SW 1271 (cell line): ENCODE results near the gene ROR1.
"Not testable (repeated sequence)": the region's sequence is repeated elsewhere in the genome, so short reads cannot be mapped to it uniquely, and the experiment has no call there.

Experiments
- DNase-seq, 2 experiments: peaks; one replicate each; lab custom pipeline; 2025; lab: John Stamatoyannopoulos, UW

ROR1 gene

DNA sequence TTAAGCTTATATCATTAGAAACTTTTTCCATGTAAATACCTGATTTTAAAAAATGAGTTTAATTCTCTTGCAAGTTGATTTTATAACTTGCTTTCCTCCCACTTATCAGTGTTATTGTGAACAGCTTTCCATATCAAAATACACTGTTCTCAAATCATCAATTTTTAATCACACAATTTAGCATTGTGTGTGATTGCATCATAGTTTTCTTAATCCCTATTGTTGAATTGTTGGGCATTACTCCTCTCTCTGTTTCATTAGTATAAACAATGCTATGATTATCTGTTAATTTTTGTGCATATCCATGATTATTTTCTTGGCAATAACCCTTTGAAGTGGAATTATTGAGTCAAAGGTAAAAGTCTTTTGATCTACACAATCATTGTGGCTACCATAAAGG, 48.7 kb downstream of the ROR1 start:
- no peak for DNase-seq

DNA sequence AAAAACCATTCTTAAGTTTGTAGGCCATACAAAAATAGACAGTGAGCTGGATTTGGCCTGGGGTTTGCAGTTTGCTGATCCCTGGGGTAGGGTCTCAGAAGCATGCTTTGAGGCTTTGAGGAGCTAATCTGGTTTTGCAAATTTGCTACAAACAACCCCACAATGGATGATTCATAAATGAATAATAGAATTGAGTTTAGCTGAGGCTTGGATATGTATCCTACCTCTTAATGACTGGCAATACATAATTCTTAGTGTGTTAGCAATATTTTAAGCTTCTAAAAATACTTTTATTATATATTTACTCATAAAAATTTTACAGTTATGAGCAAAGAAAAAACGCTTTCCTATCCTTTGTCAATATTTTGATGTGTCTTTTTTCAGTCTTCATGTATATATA, 50.6 kb downstream of the ROR1 start:
- DNase-seq, result no peak

DNA sequence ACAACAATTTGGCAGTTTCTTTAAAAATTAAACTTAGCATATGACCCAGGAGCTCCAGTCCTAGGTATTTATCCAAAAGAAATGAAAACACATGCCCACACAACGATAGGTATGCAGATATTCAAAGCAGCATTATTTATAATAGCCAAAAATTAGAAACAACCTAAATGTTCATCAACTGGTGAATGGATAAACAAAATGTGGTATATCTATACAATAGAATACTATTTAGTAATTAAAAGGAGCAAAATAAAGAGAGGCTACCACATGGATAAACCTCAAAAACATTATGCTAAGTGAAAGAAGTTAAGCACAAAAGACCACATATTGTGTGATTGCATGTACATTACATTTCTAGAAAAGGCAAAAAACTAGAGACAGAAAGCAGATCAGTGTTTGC, 51.3 kb downstream of the ROR1 start:
- no peak for DNase-seq

DNA sequence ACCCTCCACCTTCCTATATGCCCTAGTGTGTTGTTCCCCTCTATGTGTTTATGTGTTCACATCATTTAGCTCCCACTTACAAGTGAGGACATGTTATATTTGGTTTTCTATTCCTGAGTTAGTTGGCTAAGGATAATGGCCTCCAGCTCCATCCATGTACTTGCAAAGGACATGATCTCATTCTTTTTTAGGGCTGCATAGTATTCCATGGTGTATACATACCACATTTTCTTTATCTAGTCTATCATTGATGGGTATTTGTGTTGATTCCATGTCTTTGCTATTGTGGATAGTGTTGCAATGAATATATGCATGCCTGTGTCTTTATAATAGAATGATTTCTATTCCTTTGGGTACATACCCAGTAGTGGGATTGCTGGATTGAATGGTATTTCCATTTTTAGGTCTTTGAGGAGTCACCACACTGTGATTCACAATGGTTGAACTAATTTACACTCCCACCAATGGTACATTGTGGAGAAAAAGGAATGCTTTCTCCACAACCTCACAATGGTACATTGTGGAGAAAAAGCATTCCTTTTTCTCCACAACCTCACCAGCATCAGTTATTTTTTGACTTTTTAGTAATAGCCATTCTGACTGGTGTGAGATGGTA, 52.5 kb downstream of the ROR1 start:
- DNase-seq, result not testable (repeated sequence)

DNA sequence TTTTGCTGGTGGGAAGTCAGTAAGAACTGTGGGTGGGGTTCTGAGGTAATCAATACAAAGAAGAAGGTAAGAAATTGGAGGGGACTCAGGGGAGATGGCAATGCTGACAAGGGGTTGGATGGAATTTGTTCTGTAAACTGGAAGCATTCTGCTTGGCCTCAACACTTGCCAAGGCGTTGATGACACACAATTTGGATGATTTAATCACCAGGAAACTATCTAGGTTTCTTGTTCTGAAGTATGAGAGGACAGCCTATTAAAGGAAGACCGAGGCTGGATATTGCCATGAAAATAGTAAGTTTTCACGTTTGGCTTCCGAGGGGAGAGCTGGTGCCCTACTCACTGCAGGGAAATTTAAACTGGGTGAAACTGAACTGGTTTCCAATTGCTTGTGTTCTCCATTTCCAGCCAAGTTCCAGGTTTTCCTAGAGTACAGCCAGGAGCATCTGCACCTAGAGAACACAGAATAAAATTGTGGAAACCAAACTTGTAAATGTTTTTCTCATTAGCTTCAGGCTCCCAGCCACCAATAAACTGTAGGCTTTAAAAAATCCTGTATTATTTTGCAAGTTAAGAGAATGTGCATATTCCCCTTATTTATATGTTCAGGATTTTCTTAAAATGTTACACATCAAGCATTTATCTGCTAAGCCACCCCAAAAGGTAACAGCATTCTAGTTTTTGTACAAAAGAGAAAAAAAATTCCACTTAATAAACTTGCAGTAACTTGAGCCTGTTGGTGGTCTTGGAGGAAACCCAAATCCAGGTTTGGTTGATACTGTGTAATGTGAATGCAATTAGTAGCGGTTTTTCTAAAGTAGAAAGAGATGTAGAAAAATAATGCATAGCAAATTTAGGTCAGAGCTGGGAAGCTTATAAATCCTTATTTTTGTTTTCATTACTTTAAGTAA, 53.8 kb downstream of the ROR1 start:
- no peak for DNase-seq

DNA sequence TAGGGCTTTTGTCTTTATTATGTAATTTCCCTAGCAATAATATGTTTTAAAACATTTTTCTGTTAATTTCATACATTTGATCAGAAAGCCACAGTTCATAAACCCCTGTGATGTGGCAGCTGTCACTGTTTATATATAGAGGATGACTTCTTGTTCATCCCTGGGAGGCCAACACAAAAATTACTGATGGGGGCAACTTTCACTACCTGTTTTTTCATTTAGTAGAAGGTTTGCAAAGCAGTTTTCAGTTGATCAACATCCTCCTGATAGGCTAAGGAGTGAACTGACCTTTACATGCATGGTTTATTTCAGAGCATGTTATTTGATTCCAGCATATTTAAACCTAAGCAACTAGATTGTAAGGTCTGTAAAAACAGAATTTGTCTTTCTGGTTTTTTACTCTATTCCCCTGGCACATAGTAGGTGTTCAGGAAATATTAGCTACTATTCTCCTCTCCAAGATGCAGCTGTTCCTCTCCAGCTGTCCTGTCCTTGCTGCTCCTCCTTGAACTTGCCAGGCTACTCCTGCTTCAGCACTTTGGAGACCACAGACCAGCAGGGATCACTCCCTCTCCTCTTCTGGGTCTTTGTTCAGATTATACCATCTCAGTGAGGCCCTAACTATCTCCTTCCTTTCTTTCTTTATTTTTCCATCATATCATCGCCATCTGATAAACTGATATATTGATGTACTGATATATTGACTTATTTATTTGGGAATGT, 54.7 kb downstream of the ROR1 start:
- no peak for DNase-seq

DNA sequence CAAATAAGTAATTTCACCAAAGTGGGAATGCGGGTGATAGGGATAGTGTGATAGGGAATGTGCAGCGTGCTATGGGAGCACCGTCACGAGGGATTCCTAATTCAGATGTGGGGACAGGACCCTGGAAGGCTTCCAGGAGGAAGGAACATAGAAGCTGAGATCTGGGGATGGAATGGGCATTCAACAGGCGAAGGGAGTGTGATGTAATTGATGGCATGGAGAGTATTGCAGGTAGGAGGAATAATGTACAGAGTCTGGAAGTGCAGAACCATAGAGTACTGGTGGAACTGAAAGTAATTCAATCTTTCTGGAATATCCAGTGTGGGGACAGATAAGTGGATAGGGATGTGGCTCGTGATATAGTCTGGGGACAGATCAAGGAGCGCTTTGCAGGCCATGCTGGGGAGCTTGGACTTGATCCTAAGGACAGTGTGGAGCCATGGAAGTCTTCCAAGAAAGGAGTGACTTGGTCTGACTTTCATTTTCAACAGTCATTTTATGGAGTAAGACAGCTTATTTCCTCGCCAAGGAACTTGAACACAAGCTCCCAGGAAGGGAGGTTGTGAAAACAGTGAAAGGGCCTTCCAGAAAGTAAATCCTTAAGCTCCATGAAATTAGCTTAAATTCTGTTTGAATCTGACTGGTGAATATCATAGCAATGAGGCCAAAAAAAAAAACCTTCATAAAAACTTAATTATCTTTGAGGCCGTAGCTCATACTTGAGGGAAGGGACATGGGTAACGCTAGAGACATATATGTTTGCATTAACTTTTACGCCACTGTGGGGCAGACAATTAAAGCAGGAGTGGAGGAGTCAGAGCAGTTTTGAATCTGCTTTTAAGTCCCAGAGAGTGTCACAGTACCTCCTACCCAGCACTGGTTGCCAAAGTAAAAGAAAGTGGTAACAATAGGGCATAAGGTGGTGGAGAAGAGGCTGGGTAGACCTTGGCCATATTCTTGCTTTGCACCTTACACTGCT, 55.8 kb downstream of the ROR1 start:
- DNase-seq, result no peak

DNA sequence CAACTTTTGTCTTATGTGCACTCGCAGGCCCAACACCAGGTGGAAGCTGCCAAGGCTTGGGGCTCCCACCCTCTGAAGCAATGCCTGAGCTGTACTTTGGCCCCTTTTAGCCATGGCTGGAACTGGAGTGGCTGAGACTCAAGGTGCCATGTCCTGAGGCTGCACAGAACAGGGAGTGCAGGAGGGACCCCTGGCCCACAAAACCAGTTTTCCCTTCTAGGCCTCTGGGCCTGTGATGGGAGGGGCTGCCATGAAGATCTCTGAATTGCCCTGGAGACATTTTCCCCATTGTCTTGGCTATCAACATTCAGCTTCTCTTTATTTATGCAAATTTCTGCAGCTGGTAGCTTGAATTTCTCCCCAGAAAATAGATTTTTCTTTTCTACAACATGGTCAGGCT, 57.6 kb downstream of the ROR1 start:
- DNase-seq, result no peak

DNA sequence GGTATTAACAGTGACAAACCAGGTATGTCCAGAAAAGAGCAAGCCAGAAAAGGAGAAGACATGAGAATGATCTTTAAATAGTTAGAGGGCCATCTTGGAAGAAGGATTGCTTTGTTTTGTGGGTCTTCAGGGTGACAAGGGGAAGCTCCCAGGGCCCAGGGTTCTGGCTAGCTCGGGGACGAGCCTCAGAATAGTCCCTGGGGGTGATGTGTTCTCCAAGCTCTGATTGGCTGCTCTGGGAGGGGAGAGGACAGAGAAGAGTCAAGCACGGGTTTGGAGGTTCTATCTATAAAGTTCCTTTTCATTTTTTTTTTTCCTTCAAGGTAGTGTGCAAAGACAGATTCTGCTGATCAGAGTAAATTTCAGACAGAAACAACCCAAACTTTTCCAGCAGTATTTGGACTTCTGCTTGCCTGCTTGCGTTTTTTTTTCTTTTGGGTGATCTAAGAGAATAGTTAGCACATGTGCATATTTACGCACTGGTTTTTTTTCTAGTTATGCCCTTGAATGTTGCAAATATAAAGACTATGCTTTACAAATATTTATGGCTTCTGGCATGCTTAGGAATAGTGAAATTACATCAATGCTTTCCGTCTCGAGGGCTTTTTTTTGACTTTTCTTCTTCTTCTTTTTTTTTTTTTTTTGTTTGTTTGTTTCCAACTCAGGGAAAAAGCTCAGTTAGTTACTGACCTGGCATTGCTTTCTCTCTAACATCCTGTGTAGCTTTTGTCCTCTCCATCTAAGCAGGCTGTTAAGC, 59.7 kb downstream of the ROR1 start:
- DNase-seq, result no peak

DNA sequence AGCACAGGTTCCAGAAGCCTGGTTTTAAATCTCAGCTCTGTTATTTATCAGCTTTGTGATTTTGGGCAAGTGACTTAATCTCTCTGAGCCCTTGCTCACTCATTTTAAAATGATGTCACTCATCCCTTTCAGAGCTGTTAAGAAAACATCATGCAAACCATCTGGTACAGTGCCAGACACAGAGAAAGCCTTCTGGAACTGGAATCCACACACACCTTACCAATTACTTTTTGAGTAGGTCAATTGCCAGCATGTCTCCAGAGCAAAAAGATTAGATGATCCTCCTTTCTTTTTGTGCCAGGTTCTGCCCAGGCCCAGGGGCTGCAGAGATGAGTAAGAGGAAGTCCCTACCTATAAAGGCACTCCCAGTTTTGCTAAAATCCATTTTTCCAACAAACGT, 61.3 kb downstream of the ROR1 start:
- DNase-seq, result no peak

DNA sequence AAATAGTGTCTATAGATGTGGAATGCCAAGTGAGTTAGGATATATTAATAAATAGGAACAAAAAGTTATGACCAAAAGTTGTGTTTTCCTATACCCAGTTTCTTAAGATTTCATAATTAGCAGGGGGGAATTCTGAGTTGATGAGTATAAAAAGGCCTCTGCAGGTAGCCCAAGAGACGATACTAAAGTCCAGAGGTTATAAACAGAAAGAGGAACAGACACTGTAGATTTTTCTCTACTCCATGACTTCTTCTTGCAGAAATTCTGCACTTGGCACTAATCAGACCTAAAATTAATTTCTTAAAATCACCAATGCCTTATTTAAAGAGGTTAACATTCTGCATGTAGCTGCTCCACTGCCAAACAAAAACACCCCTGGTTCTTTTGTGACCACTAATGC, 62.6 kb downstream of the ROR1 start:
- DNase-seq, result no peak

DNA sequence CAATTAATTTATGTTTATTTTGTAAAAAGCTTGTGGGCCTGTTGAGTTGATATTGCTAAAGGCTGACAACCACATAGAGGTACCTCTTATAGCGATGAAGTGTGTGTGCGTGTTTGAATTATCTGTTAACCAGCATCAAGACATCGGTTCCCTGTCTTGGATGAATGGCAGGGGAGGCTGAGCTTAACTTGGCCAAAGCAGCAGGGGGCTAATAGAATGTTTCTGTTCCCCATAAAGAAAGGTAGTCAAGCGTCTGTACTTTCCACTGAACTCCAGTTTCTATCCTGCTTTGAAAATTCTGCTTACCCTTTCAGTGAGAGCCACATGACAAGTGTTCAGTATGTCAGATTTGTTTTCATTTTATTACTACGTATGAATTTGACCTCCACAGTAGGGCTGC, 63.0 kb downstream of the ROR1 start:
- no peak for DNase-seq

DNA sequence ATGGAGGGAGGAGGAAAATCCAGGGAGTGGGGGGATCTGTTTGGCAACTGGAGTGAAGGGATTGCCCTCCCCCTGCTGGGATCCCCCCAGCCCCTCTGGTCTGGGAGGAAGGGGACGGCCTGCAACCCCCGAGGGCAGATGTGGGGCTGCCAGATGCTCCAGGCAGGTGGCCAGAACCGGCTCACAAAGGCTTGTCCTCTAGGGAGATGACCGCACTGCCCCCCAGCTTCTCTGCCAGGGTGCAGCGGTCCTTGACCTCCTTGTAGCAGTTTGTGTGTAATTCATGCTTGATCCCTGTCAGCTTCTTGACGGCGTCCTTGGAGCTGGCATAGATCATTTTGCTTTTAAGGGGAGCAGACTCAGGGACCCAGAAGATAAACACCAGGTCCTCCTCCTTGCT, 69.2 kb downstream of the ROR1 start:
- no peak for DNase-seq

DNA sequence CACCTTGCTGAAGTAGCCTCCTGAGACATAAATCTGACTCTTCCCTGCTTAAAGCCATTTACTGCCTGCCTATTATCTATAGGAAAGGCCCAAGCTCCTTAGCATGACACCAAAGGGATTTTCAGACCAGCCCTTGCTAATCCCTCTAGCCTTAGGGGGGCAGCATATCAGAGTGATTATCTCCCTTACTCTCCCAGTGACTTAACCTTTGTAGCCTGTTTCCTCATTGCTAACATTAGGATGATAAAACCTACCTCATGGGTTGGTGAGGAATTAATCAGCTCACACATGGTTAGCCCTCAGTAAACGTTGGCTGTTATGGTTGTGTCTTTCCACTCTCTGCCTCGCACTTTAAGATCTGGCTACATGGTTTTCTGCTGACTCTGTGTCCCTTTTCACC, 70.1 kb downstream of the ROR1 start:
- DNase-seq, result no peak

DNA sequence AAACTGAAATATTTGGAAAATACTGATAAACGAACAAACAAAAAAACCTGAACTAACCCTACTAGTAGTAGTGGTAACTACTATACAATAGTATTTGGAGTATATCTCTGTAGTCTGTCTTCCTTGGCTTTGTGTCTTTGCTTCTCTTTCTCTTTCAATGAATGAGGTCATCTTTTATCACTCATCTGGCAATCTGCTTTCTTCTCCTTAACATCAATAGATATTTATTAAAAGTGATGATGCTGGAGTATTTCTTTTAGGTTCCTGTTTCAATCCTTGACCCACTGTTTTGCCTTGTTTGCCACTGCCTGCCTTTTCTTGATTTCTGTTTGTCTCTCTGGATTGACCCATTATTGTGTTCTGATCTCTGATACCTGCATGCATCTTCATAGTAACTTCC, 71.5 kb downstream of the ROR1 start:
- DNase-seq, result no peak

DNA sequence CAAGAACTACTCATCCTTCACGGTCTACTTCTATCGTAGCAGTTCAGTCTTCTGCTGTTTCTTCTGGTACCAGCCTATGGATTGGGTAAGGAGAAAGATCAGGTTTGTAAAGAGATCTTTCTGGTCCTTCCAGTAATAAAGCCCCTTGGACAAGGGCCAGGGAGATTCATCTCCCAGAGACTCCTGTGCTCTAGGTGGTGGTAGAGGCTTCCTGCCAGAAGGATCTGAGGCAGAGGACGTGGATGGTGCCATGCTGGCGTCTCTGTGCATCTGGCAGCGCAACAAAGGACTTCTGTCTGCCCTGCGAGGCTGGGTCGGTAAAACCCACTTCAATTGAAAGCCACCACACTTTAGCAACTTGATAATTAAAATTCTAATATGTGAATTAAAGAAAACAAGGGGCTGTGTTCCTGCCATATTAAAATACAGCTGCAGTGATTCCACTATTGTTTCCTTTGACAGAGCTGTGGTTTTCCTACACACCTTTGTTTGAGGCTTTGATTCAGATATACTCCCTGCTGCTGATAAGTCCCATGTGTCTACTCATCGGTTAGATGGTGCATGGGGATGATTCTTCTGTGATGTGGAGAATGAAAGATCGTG, 73.6 kb downstream of the ROR1 start:
- DNase-seq, result no peak

DNA sequence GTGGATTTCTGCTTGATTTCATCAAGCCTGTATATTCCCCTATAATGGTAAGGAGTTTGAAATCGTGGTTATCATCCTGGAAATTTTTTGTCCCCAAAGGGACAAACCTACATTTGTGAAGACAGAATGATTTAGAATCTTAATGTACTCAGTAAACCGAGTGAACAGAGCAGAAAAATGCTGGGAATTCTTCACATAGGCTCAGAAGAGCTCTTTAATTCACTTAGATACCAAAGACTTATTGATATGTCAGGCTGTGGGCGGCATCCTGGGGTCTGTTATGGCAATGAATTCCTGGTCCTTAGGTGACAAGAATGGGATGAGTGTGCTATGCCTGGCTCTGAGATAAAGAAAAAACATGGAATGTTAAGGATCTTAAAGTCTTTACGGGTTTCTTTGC, 74.9 kb downstream of the ROR1 start:
- no peak for DNase-seq

DNA sequence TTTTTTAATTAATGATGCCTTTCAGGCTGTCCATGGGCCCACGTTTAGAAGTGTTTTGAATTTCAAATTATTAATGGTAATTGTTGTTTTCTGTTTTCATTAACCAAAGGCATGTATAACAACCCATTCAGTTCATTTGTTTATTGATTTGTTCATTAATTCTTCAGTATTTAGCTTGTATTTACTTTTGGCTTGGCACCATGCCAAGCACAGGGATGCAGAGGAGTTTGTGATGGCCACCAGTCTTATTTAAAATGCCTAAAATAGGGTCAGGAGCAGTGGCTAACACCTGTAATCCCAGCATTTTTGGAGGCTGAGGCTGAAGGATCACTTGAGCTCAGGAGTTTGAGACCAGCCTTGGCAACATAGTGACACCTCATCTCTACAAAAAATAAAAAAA, 75.3 kb downstream of the ROR1 start:
- no peak for DNase-seq

DNA sequence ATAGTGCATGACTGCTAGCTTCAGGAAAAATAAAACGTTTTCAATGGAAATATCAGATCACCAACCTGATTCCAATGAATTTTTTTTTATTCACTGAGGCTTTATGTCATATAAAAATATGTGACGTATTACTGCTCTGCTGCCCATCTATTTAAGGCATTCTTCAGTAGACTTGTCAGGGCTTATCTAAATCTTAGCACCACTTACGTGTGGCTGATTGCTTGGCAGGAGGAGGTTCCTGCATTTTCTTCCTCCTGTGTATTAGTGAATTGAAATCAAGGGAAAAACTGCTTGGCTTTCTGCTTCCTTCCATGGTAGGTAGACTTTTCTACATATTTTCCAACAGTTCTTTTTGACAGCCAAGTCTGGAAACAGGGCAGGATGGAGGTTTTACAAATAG, 80.3 kb downstream of the ROR1 start:
- DNase-seq, result no peak

DNA sequence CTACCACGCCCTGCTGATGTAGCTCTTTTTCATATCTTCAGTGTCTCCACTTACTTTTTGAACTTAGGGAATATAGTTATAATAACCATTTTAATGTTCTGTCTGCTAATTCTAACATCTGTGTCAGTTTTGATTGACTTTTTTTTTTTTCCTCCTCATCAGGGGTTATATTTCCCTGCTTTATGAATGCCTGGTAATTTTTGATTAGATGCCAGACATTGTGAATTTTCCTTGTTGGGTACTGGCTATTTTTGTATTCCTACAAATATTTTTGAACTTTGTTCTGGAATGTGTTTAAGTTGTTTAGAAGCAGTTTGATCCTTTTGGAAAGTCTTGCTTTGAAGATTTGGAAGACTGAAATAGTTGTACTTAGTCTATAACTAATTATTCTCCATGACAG, 82.1 kb downstream of the ROR1 start:
- DNase-seq, result no peak

DNA sequence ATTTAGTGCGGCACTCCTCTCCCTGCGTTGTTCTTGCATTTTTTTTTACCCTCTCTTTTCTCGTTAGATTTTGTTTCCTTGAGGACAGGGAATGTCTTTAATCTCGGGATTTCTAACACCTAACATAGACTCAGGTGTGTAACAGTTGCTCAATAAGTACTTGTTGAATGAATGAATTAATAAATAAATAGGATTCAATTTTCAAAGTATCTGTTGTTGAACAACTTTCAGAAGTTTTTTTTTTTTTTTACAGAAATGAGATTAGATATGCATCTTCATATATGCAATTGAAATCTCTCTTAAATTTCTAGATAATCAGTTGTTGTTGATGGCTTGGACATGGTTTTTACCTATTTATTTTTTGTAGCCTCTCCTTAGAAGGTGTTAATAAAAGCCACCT, 83.1 kb downstream of the ROR1 start:
- DNase-seq, result no peak
